GM12878 (cell line): ENCODE measurements around the gene MCUB.

ENCODE experiments used
- ETV6 ChIP-seq, 2 experiments: fragments of 450-650 bp in 1 of 2; IDR thresholded peaks in 1 of 2; conservative IDR thresholded peaks in 1 of 2; 2 replicates each; pipeline ENCODE4 v1.6.1; 2014; ENCODE audit warnings: antibody characterized with exemption in 1 of 2, borderline replicate concordance in 1 of 2, low read depth in 1 of 2, mild to moderate bottlenecking in 1 of 2, moderate library complexity in 1 of 2
- EZH2 ChIP-seq: IDR thresholded peaks from 2 replicates; pipeline ENCODE4 v1.6.1; 2012; ENCODE audit warnings: low read depth, mild to moderate bottlenecking, control low read depth, inconsistent platforms, low read length, borderline replicate concordance; ENCODE audit not compliant: control insufficient read depth
- JUNB ChIP-seq: IDR thresholded peaks from 2 replicates; pipeline ENCODE4 v1.6.1; 2016; ENCODE audit warnings: antibody characterized with exemption, mild to moderate bottlenecking
- SP1 ChIP-seq: IDR thresholded peaks from one replicate; pipeline ENCODE4 v1.6.1; 2011; ENCODE audit warnings: low read depth, low read length
- TBL1XR1 ChIP-seq: IDR thresholded peaks from 2 replicates; pipeline ENCODE4 v1.6.1; 2012; ENCODE audit warnings: low read depth, low read length, improper control_type of control experiment
- ZNF274 ChIP-seq: IDR thresholded peaks from one replicate; pipeline ENCODE4 v1.8.0; 2011; ENCODE audit not compliant: insufficient read length, insufficient read depth
- ZNF592 ChIP-seq: fragments of 450-650 bp; IDR thresholded peaks from 2 replicates; pipeline ENCODE4 v1.6.1; 2017; ENCODE audit warnings: mild to moderate bottlenecking, moderate library complexity
- TF ChIP-seq, protein P1 (sequence below), 3 experiments: IDR thresholded peaks in 2 of 3; conservative IDR thresholded peaks in 1 of 3; 2 replicates each; pipeline ENCODE4 v1.5.1; 2011; ENCODE audit warnings: low read depth in 3 of 3, low read length in 3 of 3, mild to moderate bottlenecking in 3 of 3, control low read depth in 2 of 3, moderate library complexity in 2 of 3, inconsistent platforms in 1 of 3, mixed read lengths in 1 of 3; ENCODE audit not compliant: control insufficient read depth in 2 of 3, insufficient read depth in 1 of 3; ENCODE audit errors: extremely low read depth in 1 of 3

DNA sequence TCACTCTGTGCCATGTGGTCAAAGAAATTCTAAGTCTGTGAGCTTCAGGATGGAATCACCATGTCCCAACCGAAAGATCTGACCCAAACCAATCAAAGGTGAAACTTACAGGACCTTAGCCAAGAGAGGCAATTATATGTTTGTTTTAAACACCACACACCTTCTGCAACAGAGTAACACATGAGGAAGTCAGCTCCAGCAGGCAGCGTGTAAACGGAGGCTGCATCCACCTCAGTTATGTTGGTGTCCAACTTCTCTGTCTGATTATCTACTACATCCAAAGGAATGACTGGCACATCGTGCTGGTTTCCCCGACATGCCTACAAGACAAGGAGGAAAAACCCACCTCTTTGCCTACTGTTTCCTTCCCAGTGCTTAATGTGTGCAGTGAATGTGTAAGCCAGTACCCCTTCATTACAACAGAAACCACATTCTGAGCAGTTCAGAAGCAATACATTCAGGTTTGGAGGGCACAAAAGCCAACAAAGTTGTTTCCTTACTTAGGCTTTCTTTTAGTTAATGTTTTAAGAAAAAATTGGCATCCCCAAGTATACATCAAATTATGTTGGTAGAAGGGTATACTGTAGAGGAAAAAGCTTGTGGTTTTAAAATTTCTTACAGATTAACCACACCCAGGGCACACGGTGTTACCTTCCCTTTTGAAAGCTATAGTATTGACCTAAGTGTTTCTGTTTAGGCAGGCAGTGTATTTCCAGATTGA lies 130.8 kb downstream of the MCUB start:
- TF ChIP-seq, protein P1, sequence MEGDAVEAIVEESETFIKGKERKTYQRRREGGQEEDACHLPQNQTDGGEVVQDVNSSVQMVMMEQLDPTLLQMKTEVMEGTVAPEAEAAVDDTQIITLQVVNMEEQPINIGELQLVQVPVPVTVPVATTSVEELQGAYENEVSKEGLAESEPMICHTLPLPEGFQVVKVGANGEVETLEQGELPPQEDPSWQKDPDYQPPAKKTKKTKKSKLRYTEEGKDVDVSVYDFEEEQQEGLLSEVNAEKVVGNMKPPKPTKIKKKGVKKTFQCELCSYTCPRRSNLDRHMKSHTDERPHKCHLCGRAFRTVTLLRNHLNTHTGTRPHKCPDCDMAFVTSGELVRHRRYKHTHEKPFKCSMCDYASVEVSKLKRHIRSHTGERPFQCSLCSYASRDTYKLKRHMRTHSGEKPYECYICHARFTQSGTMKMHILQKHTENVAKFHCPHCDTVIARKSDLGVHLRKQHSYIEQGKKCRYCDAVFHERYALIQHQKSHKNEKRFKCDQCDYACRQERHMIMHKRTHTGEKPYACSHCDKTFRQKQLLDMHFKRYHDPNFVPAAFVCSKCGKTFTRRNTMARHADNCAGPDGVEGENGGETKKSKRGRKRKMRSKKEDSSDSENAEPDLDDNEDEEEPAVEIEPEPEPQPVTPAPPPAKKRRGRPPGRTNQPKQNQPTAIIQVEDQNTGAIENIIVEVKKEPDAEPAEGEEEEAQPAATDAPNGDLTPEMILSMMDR (IDR thresholded peaks at IDR 0.05 in 2 of 3, conservative IDR thresholded peaks at IDR 0.05 in 1 of 3; ENCODE audit: control insufficient read depth in 2 of 3, extremely low read depth in 1 of 3, insufficient read depth in 1 of 3, low read depth in 3 of 3, low read length in 3 of 3), result no peak
- TF ChIP-seq JUNB (no peak), ZNF592 (no peak), ETV6 (conservative IDR thresholded peaks at IDR 0.05 in 1 of 2, IDR thresholded peaks at IDR 0.05 in 1 of 2; ENCODE audit: borderline replicate concordance in 1 of 2, low read depth in 1 of 2) (no peak), TBL1XR1 (no peak), EZH2 (no peak), SP1 (no peak), ZNF274 (no peak)
